GM19193 (cell line): Measurements from ENCODE around the gene BEND5.

Experiments
- POLR2A ChIP-seq: IDR thresholded peaks from 4 replicates; pipeline ENCODE4 v1.6.1; 2011; ENCODE audit not compliant: insufficient read depth, insufficient read length; ENCODE audit errors: extremely low read depth

The BEND5 gene

GRCh38 chr1:48710915-48711314 is 65.8 kb downstream of the BEND5 start:
- no peak for TF ChIP-seq POLR2A

GRCh38 chr1:48710318-48710717 is 66.4 kb downstream of the BEND5 start:
- TF ChIP-seq POLR2A: no peak

GRCh38 chr1:48704736-48705135 is 72.0 kb downstream of the BEND5 start:
- no peak for TF ChIP-seq POLR2A

- TF ChIP-seq POLR2A: no peak
These were observed 75.2 kb downstream of the BEND5 start for GRCh38 chr1:48701445-48701844.

GRCh38 chr1:48697066-48697707 is 79.5 kb downstream of the BEND5 start:
- no peak for TF ChIP-seq POLR2A

- no peak for TF ChIP-seq POLR2A
These were observed 81.5 kb downstream of the BEND5 start for GRCh38 chr1:48695161-48695560.

GRCh38 chr1:48693674-48694320 is 82.9 kb downstream of the BEND5 start:
- no peak for TF ChIP-seq POLR2A

GRCh38 chr1:48693180-48693579 is 83.5 kb downstream of the BEND5 start:
- no peak for TF ChIP-seq POLR2A

GRCh38 chr1:48692235-48692634 is 84.5 kb downstream of the BEND5 start:
- no peak for TF ChIP-seq POLR2A

- TF ChIP-seq POLR2A: no peak
These were observed 85.2 kb downstream of the BEND5 start for GRCh38 chr1:48691429-48692001.

GRCh38 chr1:48688102-48688760 is 88.5 kb downstream of the BEND5 start:
- no peak for TF ChIP-seq POLR2A

- TF ChIP-seq POLR2A: no peak
These were observed 89.2 kb downstream of the BEND5 start for GRCh38 chr1:48687282-48688045.

- no peak for TF ChIP-seq POLR2A
These were observed 90.5 kb downstream of the BEND5 start for GRCh38 chr1:48686159-48686558.

GRCh38 chr1:48684381-48684780 is 92.3 kb downstream of the BEND5 start:
- no peak for TF ChIP-seq POLR2A

GRCh38 chr1:48683839-48684238 is 92.9 kb downstream of the BEND5 start:
- no peak for TF ChIP-seq POLR2A
